Measurements from ENCODE around the gene BLCAP.
"Not testable (repeated sequence)": the region's sequence is repeated elsewhere in the genome, so short reads cannot be mapped to it uniquely, and the experiment has no call there.

BLCAP gene

GRCh38 chr20:37556538-37556937 lies 28.9 kb upstream of the BLCAP start:
- no peak for DNase-seq

GRCh38 chr20:37554721-37555298 lies 27.1 kb upstream of the BLCAP start:
- not testable (repeated sequence) for DNase-seq

DNA sequence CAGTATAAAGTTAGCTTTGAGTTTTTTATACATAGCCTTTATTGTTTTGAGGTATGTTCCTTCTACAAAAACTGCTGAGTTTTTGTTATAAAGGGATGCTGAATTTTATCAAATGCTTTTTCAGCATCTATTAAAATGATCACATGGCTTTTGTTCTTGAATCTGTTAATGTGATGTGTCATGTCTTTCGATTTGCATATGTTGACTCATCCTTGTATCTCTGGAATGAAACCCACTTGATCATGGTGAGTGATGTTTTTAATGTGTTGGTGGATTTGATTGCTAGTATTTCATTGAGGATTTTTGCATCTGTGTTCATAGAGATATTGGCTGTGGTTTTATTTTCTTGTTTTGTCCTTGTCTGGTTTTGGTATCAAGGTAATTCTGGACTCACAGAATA lies 24.7 kb upstream of the BLCAP start:
- DNase-seq = peak; percentile 41

DNA sequence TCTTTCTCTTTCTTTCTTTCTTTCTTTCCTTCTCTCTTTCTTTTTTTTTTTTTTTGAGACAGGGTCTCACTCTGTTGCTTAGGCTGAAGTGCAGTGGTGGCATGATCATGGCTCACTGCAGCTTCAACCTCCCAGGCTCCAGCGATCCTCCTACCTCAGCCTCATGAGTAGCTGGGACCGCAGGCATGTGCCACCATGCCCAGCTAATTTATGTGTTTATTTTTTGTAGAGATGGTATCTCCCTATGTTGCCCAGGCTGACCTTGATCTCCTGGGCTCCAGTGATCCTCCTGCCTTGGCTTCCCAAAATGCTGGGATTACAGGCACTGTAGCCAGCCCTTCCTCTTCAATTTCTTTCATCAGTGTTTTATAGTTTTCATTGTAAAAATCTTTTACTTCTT lies 24.0 kb upstream of the BLCAP start:
- DNase-seq = not testable (repeated sequence)

- DNase-seq = not testable (repeated sequence)
These were observed 22.6 kb upstream of the BLCAP start for GRCh38 chr20:37550101-37550920.

DNA sequence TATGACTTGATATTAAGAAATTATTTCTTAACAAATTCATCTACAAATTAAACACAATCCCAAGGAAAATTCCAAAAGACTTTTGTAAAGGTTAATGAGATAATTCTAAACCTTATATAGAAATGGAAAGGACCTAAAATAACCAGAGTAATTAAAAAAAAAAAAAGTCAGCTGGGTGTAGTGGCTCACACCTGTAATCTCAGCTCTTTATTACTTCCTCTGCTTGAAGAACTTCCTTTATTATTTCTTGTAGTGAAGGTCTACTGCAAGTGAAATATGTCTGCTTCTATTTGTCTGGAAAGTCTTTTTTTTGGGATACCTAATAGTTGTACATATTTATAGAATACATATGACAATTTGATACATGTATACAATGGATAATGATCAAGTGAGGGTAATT lies 20.2 kb upstream of the BLCAP start:
- DNase-seq = no peak

- DNase-seq = no peak
These were observed 17.8 kb upstream of the BLCAP start for GRCh38 chr20:37545516-37545915.

GRCh38 chr20:37544386-37544785 lies 16.7 kb upstream of the BLCAP start:
- no peak for DNase-seq

- DNase-seq = peak; percentile 36
These were observed 16.2 kb upstream of the BLCAP start for GRCh38 chr20:37543828-37544227.

- no peak for DNase-seq
These were observed 14.6 kb upstream of the BLCAP start for GRCh38 chr20:37542281-37542680.

DNA sequence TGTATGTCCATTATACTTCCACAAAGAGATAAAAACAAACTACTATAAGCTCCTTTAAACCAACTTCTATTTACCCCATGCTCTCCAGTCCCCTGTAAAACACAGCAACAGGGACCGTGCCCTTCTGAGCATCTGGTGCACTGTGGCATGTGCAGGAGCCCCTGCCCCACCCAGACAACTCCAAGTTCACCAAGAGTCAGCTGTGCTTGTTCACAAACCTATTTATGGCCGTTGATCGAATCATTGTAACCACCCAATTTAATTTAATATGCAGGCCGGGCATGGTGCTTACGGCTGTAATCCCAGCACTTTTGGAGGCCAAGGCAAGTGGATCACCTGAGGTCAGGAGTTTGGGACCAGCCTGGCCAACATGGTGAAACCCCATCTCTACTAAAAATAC lies 13.7 kb upstream of the BLCAP start:
- no peak for DNase-seq

DNA sequence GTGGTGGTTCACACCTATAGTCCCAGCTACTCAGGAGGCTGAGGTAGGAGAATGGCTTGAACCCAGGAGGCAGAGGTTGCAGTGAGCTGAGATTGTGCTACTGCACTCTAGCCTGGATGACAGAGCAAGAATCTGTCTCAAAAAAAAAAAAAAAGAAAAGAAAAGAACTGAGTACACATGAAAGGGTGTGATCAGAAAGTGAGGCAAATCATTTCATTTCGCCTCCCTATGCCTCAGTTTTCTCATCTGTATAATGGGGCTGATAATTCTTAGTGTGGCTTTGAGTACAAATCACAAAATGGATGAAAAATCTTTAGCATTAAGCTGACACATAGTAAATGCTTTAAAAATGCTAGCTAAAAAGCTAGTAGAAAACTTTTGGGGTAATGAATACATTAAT lies 13.2 kb upstream of the BLCAP start:
- not testable (repeated sequence) for DNase-seq

- DNase-seq = no peak
These were observed 12.3 kb upstream of the BLCAP start for GRCh38 chr20:37540001-37540400.

DNA sequence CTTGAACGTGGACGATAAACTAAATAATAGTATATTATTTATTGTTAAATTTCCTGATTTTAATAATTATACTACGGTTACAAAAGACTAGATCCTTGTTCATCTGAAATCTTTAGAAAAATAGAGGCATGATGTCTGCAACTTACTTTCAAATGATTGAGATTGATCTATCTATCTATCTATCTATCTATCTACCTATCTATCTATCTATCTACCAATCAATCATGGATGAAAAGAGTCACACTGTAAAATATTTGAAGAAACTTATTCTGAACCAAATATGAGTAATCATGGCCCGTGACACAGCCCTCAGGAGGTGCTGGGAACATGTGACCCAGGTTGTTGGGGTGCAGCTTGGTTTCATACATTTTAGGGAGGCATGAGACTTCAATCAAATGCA lies 11.7 kb upstream of the BLCAP start:
- DNase-seq = no peak

DNA sequence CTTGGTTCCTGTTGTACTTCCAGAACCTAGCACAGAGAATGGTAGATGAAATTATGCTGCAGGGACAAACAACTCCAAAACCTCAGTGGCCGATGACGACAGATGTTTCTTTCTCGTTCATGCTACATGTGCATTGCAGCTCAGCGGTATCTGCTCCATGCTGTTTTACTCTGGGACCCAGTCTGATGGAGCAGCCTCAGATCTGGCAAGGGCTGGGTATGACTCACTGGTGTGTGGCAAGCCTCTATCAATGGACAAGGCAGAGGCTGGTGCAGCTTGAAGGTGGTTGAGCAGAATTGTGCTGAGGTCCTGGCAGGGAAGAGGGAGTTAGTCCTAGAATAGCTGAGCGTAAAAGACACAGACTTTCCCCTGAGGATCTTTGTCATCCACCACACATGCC lies 10.3 kb upstream of the BLCAP start:
- DNase-seq = peak; percentile 29

GRCh38 chr20:37537505-37537904 lies 9.8 kb upstream of the BLCAP start:
- DNase-seq = no peak

DNA sequence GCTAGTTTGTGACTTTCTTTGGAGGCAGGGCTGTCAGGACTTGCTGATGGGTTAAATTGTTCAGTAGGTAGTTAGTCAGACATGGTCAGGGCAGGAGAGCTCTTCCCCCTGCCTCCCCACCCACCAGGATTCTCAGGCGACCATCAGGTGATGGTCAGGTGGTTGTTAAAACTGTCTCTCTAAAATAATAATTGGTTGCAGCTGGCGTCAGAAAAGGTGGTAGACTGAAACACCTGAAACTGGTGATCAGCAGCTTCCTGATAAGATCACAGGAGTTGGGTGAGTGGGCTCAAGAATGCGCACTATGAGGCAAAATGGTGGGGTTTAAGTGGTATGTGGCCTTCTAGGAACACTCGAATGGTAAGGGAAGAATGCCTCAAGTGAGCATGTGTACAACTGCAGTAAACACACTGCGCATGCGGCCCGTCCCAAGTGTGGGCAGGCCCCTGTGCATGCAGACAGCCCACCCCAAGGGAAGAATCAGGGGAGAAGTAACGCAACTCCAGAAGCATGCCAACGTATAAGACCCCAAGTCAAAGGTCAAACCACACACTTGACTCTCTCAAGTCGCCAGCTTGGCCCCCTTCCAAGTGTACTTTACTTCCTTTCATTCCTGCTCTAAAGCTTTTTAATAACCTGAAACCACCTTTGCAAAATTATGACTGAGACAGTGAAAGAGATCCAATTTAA lies 7.9 kb upstream of the BLCAP start:
- no peak for DNase-seq

DNA sequence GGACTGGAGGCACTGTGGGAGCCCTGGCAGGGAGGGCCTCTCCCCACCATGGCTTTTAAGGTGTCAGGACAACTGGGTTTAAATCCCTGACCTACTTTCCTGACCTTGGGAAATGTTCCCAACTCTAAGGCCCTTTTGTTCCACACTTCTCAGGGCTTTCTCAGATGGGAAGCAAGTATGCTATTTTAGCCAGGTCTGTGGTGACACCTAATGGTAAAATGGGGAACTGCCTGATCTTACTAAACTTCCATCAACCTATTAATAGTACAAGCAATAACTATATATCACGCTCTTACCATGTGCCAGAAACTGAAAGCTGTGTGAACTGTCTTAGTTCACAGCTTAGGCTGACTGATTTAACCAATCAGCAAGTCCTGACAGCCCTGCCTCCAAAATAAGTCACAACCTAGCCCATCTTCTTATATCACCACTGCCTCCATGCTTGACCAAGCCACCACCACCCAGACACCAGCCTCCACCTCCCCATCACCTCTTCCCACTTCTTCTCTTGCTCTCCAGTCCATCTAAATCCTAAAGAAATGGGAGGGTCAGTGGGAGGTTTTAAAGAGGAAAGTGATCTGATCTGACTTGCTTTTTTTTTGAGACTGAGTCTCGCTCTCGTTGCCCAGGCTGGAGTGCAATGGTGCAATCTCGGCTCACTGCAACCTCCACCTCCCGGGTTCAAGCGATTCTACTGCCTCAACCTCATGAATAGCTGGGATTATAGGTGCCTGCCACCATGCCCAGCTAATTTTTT lies 6.9 kb upstream of the BLCAP start:
- peak; percentile 96 for DNase-seq

DNA sequence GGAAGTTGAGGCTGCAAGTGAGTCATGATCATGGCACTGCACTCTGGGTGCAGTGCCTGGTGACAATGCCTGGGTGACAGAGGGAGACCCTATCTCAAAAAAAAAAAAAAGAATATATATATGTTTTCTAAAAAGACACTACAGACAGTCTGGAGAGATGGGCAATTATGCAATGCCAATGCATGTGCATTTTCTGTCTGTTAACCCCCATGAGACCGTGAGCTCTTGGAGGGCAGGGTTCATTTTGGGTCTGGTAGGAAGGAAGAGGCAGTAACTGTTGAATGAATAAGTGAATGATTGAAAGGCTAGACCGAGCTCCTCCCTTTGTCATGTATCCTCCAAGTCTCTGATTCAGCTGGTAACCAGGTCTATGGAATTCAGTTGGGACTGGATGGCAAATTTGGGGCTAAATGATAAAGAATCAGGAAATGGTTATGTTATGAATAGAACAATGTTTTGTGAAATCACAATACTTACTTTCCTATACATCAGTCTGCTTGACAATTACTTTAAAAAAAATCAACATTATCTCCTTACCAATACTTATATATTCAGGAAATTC lies 5.6 kb upstream of the BLCAP start:
- no peak for DNase-seq

DNA sequence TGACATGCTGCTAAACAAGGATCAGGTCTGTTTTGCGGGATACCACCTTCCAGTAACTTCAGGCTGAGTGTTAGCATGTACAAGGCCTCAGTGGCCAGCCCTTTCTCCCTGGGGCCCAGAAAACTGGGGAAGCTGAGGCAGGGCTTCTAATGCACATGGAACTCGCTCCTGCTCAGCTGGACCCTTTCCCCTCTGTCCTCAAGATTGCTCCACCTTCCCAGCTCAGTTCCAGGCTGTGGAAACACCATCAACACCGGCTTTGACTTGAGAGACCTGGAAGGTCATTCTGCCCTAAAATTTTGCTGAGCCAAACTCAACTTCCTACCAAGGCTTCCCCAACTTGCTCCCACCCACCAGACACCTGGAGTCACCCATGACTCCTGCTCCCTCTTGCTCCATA lies 4.2 kb upstream of the BLCAP start:
- no peak for DNase-seq

DNA sequence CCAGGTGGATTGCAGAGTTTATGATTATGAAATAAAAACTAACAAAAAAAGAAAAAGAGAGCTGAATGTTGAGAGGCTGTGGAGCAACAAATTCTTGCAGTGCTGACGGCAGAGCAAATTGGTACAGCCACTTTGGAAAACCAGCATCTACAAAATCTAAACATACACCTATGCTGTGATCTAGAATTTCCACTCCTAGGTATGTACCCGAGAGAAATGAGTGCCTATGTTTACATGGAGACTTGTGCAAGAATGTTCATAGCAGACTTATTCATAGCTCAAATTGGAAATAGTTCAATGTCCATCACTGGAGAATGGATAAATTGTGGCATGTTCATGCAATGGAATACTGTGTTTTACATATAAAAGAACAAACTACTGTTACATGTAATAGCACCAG lies 3.0 kb upstream of the BLCAP start:
- no peak for DNase-seq

- no peak for DNase-seq
These were observed 2.4 kb upstream of the BLCAP start for GRCh38 chr20:37529968-37530600.

Measured in inflammatory macrophage treated with lipopolysaccharide for 4 hours (primary cell).